ENCODE results near the gene PRELP. TPM values are rescaled to one million over a fixed set of nuclear protein-coding genes. Genes with fewer than 3 reads are reported as not detected.

The PRELP gene
- total and polyA plus RNA-seq, 2 donors (not counting 1 experiment from before 2014, with no cell fraction given), result not detected

GRCh38 chr1:203518541-203518940 lies 42.9 kb downstream of the PRELP start:
- DNase-seq, result no peak
- H3K4me1 Mint-ChIP-seq, result no peaks in the 10 kb centered on the region
- H3K4me1 ChIP-seq (ENCODE audit: control insufficient read depth in 2 of 2, insufficient read depth in 2 of 2, low read length in 2 of 2), result peaks cover 0 to 1% of the 10 kb centered on the region in 2 donors
- H3K9me3 Mint-ChIP-seq (ENCODE audit: insufficient read depth), result no peaks in the 10 kb centered on the region
- no peak overlapping the region for H3K4me3 ChIP-seq (ENCODE audit: control extremely low read depth in 1 of 5, extremely low read depth in 1 of 5, insufficient read depth in 1 of 5, low read depth in 2 of 5, low read length in 4 of 5)
- H3K4me3 Mint-ChIP-seq, result no peak overlapping the region
- no peak for ATAC-seq (ENCODE audit: low read depth)
- H4K20me1 ChIP-seq (ENCODE audit: control insufficient read depth, insufficient read depth, low read length, poor library complexity, severe bottlenecking), result no peaks in the 10 kb centered on the region
- H3K4me2 ChIP-seq (replicated peaks; ENCODE audit: low read depth, low read length, poor library complexity, severe bottlenecking), result no peak overlapping the region
- 87% methylated on average over 4 of the region's 7 CpGs for WGBS (ENCODE audit: insufficient coverage)
- no peaks in the 10 kb centered on the region for H3K79me2 ChIP-seq (ENCODE audit: control insufficient read depth, insufficient read depth, low read length)
- no peaks in the 10 kb centered on the region for H3K36me3 ChIP-seq (replicated peaks in 1 of 2; ENCODE audit: control extremely low read depth in 1 of 2, control insufficient read depth in 1 of 2, extremely low read depth in 1 of 2, insufficient read depth in 2 of 2, low read length in 1 of 2)
- H3K27ac ChIP-seq (ENCODE audit: low read length in 2 of 2), result no peak overlapping the region
- H3K27me3 ChIP-seq (replicated peaks in 1 of 4; ENCODE audit: control extremely low read depth in 1 of 4, control insufficient read depth in 3 of 4, insufficient read depth in 4 of 4, low read length in 3 of 4), result peaks cover 0 to 5% (median 0%) of the 10 kb centered on the region in 4 experiments
- POLR2A ChIA-PET, result no interaction called here
- H3K9ac ChIP-seq (ENCODE audit: low read length), result no peak overlapping the region
- no peak overlapping the region for H2AFZ ChIP-seq (ENCODE audit: insufficient read depth, low read depth, low read length, poor library complexity, severe bottlenecking)
- no peak for TF ChIP-seq EZH2 (IDR thresholded peaks at IDR 0.05; ENCODE audit: borderline replicate concordance, insufficient read depth, low read depth, low read length, poor library complexity, severe bottlenecking)
- TF ChIP-seq CTCF (IDR thresholded peaks at IDR 0.05), result no peak
- H3K27me3 Mint-ChIP-seq, result peaks cover 4% of the 10 kb centered on the region
- intact Hi-C loops (cut with micrococcal nuclease), result no loop called here
- CTCF ChIA-PET, result interaction anchor here (2.7 kb wide), 1 partner anchor 14 kb away, joined by 9 read pairs; no protein-coding TSS in a partner anchor
- H3K9me3 ChIP-seq (ENCODE audit: control extremely low read depth in 1 of 3, control insufficient read depth in 2 of 3, insufficient read depth in 1 of 3, low read length in 2 of 3), result no peaks in the 10 kb centered on the region
- no peak overlapping the region for H3K27ac Mint-ChIP-seq

GRCh38 chr1:203519053-203519840 lies 43.6 kb downstream of the PRELP start:
- Histone ChIP-seq H3K9ac (ENCODE audit: low read length) (no peak overlapping the region), H3K27me3 (replicated peaks in 1 of 4; ENCODE audit: control extremely low read depth in 1 of 4, control insufficient read depth in 3 of 4, insufficient read depth in 4 of 4, low read length in 3 of 4) (peaks cover 0 to 2% (median 0%) of the 10 kb centered on the region in 4 experiments), H3K4me2 (replicated peaks; ENCODE audit: low read depth, low read length, poor library complexity, severe bottlenecking) (no peak overlapping the region), H2AFZ (ENCODE audit: insufficient read depth, low read depth, low read length, poor library complexity, severe bottlenecking) (no peak overlapping the region), H4K20me1 (ENCODE audit: control insufficient read depth, insufficient read depth, low read length, poor library complexity, severe bottlenecking) (no peaks in the 10 kb centered on the region), H3K27ac (ENCODE audit: low read length in 2 of 2) (no peak overlapping the region), H3K4me3 (ENCODE audit: control extremely low read depth in 1 of 5, extremely low read depth in 1 of 5, insufficient read depth in 1 of 5, low read depth in 2 of 5, low read length in 4 of 5) (no peak overlapping the region), H3K79me2 (ENCODE audit: control insufficient read depth, insufficient read depth, low read length) (no peaks in the 10 kb centered on the region), H3K36me3 (replicated peaks in 1 of 2; ENCODE audit: control extremely low read depth in 1 of 2, control insufficient read depth in 1 of 2, extremely low read depth in 1 of 2, insufficient read depth in 2 of 2, low read length in 1 of 2) (no peaks in the 10 kb centered on the region), H3K4me1 (ENCODE audit: control insufficient read depth in 2 of 2, insufficient read depth in 2 of 2, low read length in 2 of 2) (no peaks in the 10 kb centered on the region), H3K9me3 (ENCODE audit: control extremely low read depth in 1 of 3, control insufficient read depth in 2 of 3, insufficient read depth in 1 of 3, low read length in 2 of 3) (no peaks in the 10 kb centered on the region)
- Mint-ChIP-seq H3K9me3 (ENCODE audit: insufficient read depth) (no peaks in the 10 kb centered on the region), H3K27me3 (peaks cover 4% of the 10 kb centered on the region), H3K4me1 (no peaks in the 10 kb centered on the region), H3K27ac (no peak overlapping the region), H3K4me3 (no peak overlapping the region)
- TF ChIP-seq CTCF (IDR thresholded peaks at IDR 0.05), result no peak
- TF ChIP-seq EZH2 (IDR thresholded peaks at IDR 0.05; ENCODE audit: borderline replicate concordance, insufficient read depth, low read depth, low read length, poor library complexity, severe bottlenecking), result no peak
- ChIA-PET CTCF (interaction anchor here (0.8 kb wide), 1 partner anchor 13 kb away, joined by 3 read pairs; no protein-coding TSS in a partner anchor), POLR2A (no interaction called here)
- ATAC-seq (ENCODE audit: low read depth) (no peak), DNase-seq (no peak)
- 69% methylated on average over 6 of the region's 10 CpGs for WGBS (ENCODE audit: insufficient coverage)
- intact Hi-C loops (cut with micrococcal nuclease), result no loop called here

Data from B cell (primary cell).